ENCODE data around the gene MERTK. TPM values are rescaled to one million over a fixed set of nuclear protein-coding genes. Genes with fewer than 3 reads are reported as not detected.
A peak's percentile ranks its signal among the peaks of the same experiment; 100 is the strongest.

Gene MERTK
- total RNA-seq, 1 donor from 2014 or later, result 3.3 TPM

DNA sequence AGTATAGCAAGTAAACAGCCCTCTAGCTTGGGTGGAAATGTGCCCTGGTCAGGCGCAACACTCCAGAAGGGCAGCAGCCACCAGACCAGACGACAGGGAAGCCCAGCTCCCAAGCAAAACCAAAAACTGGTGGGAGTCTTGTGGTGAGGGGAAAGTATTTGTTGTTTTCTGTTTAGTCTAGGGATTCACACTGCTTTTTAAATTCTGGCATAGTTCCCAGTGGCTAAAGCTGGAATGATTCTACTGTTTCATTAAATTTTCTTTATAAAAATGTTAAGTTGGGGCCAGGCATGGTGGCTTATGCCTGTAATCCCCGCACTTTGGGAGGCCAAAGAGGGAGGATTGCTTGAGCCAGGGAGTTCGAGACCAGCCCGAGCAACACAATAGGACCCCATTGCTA lies 38.5 kb downstream of the MERTK start:
- Mint-ChIP-seq H3K4me1 (peaks cover 9% of the 10 kb centered on the region), H3K36me3 (ENCODE audit: low read depth) (peaks cover 4% of the 10 kb centered on the region), H3K4me3 (no peak overlapping the region), H3K9me3 (peaks cover 7% of the 10 kb centered on the region), H3K27me3 (ENCODE audit: low read depth) (peaks cover 4% of the 10 kb centered on the region), H3K27ac (ENCODE audit: unreplicated experiment) (no peak overlapping the region)
- TF ChIP-seq, protein P1, sequence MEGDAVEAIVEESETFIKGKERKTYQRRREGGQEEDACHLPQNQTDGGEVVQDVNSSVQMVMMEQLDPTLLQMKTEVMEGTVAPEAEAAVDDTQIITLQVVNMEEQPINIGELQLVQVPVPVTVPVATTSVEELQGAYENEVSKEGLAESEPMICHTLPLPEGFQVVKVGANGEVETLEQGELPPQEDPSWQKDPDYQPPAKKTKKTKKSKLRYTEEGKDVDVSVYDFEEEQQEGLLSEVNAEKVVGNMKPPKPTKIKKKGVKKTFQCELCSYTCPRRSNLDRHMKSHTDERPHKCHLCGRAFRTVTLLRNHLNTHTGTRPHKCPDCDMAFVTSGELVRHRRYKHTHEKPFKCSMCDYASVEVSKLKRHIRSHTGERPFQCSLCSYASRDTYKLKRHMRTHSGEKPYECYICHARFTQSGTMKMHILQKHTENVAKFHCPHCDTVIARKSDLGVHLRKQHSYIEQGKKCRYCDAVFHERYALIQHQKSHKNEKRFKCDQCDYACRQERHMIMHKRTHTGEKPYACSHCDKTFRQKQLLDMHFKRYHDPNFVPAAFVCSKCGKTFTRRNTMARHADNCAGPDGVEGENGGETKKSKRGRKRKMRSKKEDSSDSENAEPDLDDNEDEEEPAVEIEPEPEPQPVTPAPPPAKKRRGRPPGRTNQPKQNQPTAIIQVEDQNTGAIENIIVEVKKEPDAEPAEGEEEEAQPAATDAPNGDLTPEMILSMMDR (conservative IDR thresholded peaks at IDR 0.05), result no peak
- DNase-seq (ENCODE audit: low read depth, low spot score), result no peak

DNA sequence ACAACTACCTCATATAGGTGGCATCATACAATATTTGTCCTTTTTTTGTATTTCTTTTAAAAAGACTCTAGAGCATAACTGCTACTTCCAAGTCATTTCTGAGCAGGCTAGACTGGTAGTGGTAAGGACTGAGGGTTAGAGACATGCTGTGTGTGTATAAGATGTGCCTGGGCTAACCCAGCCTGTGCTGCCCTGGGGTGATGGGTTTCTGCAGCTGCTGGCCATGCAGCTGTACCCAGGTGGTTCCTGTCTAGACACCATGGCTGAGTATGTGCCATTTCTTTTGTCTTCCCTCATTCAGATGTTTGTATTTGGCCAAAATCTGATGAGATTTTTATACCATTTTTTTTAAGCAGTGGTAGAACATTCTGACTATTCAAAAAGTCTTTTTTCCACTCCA lies 40.0 kb downstream of the MERTK start:
- H3K4me1 Mint-ChIP-seq, result peaks cover 17% of the 10 kb centered on the region
- H3K9me3 Mint-ChIP-seq, result peaks cover 3% of the 10 kb centered on the region
- H3K4me3 Mint-ChIP-seq, result no peak overlapping the region
- no peaks in the 10 kb centered on the region for H3K36me3 Mint-ChIP-seq (ENCODE audit: low read depth)
- no peak overlapping the region for H3K27ac Mint-ChIP-seq (ENCODE audit: unreplicated experiment)
- TF ChIP-seq, protein P1 (conservative IDR thresholded peaks at IDR 0.05), result no peak
- DNase-seq (ENCODE audit: low read depth, low spot score), result no peak
- peaks cover 4% of the 10 kb centered on the region for H3K27me3 Mint-ChIP-seq (ENCODE audit: low read depth)

DNA sequence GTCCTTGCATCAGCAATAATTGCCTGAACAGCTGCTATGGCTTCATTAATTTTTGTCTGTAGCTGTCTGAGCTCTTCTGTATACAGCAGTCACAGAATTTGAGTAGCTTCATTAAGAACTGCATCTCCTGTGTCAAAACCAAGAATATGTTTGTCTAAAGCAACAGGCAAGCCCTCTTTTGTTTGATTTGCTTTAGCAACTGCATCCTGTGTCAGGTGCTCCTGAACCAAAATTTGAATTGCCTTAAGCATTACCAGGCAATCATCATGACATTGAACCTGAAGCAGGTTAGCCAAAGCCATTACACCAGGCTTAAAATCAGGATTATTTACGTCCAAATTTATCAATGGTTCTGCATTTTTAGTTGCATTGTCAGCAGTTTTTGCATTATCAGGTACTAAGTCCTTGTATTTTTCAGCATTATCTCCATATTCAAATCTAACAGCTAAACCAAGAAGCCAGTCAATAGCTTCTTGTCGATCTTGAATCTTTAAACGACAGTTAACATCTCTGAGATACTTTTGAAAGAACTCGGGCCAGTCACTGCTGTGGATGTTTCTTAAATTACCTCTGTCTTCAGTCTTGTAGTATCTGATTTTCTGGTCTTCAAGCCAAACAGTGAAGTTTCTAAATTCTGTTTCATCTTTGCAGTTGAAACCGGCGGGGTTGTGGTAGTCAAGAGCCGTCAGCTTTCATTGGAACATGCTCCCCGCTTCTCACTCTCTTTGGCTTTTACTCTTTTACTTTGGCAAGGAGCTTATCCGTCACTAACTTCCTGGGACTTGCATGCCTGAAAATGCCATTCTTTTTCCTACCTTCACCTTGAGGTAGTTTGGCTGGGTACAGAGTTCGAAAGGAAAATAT lies 42.2 kb downstream of the MERTK start:
- Mint-ChIP-seq H3K9me3 (no peaks in the 10 kb centered on the region), H3K27me3 (ENCODE audit: low read depth) (peaks cover 4% of the 10 kb centered on the region), H3K27ac (ENCODE audit: unreplicated experiment) (no peak overlapping the region), H3K4me3 (no peak overlapping the region), H3K4me1 (peaks cover 25% of the 10 kb centered on the region), H3K36me3 (ENCODE audit: low read depth) (no peaks in the 10 kb centered on the region)
- DNase-seq (ENCODE audit: low read depth, low spot score), result no peak
- TF ChIP-seq, protein P1 (conservative IDR thresholded peaks at IDR 0.05), result no peak

DNA sequence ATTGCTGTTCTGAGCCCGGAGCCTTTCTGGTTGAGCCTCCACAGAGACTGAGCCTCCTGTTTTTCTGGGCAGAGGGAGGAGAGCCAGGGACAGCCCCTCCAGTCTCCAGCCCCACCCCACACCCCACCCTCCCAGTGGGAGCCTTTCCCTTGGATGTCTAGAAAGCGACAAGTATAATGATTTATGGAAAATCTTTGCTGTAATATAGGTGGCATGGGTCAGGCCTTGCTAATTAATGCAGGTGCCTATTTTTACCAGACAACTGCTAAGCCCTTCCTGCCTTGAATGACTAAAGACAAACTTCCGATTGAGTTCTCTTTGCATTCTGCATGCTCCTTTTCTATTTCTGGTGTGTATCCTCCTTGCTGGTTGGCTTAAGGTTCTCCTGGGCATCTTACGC lies 43.1 kb downstream of the MERTK start:
- no peak for DNase-seq (ENCODE audit: low read depth, low spot score)
- H3K4me1 Mint-ChIP-seq, result peaks cover 32% of the 10 kb centered on the region
- H3K27ac Mint-ChIP-seq (ENCODE audit: unreplicated experiment), result peak overlapping the region; percentile 27
- no peak overlapping the region for H3K4me3 Mint-ChIP-seq
- H3K9me3 Mint-ChIP-seq, result no peaks in the 10 kb centered on the region
- H3K27me3 Mint-ChIP-seq (ENCODE audit: low read depth), result peaks cover 8% of the 10 kb centered on the region
- no peaks in the 10 kb centered on the region for H3K36me3 Mint-ChIP-seq (ENCODE audit: low read depth)
- TF ChIP-seq, protein P1 (conservative IDR thresholded peaks at IDR 0.05), result no peak

DNA sequence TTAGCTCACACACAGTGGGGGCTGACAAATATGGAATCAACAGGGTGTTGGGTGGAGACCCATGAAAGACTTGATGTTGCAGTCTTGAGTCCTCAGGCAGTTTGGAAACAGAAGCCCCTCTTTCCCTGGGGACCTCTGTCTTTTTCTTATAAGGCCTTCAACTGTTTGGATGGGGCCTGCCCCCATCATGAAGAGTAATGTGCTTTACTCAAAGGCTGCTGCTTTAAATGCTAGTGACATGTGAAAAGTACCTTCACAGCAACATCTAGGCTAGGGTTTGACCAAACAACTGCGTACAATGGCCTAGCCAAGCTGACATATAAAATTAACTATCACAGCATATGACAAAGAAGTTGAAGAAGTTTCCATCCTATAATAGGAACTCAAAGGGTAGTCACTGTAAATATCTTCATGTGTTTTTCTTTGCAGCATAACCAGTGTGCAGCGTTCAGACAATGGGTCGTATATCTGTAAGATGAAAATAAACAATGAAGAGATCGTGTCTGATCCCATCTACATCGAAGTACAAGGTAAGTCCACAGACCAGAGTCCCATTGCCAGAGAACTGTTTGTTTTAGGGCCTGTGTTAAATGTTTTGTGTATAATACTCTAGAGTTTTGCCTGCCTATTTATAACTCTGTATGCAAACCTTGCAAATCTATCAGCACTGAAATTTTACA lies 46.3 kb downstream of the MERTK start:
- Mint-ChIP-seq H3K4me3 (no peak overlapping the region), H3K4me1 (peaks cover 31% of the 10 kb centered on the region), H3K27ac (ENCODE audit: unreplicated experiment) (no peak overlapping the region), H3K9me3 (no peaks in the 10 kb centered on the region), H3K36me3 (ENCODE audit: low read depth) (peaks cover 7% of the 10 kb centered on the region), H3K27me3 (ENCODE audit: low read depth) (peaks cover 20% of the 10 kb centered on the region)
- DNase-seq (ENCODE audit: low read depth, low spot score), result no peak
- TF ChIP-seq, protein P1 (conservative IDR thresholded peaks at IDR 0.05), result no peak

Data from neural crest cell (in vitro differentiated cells).